Suppressor macrophage (primary cell): ENCODE results near the gene TGFBR1.

ENCODE experiments used
- DNase-seq, 4 experiments: peaks; one replicate each; pipeline ENCODE4 v3.0.0-alpha.2; 2020 to 2022

The TGFBR1 gene

GRCh38 chr9:99107421-99107820, 2.5 kb downstream of the TGFBR1 start:
- no peak for DNase-seq

- DNase-seq = peak in 1 of 4 experiments; percentile 35
These were observed 3.2 kb downstream of the TGFBR1 start for GRCh38 chr9:99108131-99108530.

DNA sequence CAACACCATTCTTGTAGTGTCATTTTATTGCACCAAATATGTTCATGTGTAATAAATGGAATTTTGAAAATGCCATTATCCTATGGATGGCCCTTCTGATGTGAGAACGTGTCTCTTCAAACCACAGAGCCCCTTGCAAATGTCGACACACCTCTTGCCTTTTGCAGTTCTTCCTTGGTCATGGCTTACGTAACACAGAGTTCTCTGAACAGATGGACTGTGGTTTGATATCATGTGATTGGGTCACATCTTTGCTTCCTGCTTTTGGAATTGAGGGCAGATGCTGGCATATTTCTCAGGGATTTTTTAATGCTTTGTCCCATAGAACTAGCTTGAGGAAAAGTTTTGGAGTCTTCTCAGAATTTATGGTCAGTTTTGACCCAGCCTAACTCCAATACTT, 4.6 kb downstream of the TGFBR1 start:
- peak; percentile 82 to 94 (median 88) for DNase-seq

DNA sequence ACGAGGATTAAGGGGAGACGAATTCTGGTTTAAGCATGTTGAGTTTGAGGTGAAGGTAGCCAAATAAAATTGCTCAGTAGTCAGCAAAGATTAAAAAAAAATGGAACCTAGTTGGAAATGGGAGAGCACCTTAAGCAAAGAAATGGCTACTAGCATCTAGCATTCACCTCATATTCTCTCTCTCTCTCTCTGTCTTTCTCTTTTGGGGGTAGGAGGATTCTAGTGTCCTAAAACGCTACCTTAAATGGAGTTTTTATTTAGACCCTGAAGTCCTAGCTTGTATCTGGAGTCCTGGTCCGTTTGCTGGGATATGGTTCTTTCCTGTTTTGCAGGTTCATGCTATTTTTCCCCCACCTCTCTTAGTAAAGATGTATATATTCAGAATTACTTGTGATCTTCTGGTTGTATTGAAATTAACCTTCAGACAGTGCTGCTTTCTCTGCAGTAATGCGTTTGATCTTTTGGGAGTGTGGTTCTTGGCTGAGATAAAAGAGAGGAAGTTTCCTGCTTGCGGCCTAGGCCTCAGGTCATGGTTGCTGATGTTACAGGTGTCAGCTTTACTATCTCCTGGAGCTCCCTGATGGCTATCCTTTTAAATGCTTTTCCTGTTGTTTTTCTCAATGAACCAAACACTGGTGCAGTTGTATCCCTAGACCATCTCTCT, 8.0 kb downstream of the TGFBR1 start:
- DNase-seq = no peak

GRCh38 chr9:99113414-99114048, 8.6 kb downstream of the TGFBR1 start:
- DNase-seq = no peak

GRCh38 chr9:99114049-99114440, 9.1 kb downstream of the TGFBR1 start:
- no peak for DNase-seq

DNA sequence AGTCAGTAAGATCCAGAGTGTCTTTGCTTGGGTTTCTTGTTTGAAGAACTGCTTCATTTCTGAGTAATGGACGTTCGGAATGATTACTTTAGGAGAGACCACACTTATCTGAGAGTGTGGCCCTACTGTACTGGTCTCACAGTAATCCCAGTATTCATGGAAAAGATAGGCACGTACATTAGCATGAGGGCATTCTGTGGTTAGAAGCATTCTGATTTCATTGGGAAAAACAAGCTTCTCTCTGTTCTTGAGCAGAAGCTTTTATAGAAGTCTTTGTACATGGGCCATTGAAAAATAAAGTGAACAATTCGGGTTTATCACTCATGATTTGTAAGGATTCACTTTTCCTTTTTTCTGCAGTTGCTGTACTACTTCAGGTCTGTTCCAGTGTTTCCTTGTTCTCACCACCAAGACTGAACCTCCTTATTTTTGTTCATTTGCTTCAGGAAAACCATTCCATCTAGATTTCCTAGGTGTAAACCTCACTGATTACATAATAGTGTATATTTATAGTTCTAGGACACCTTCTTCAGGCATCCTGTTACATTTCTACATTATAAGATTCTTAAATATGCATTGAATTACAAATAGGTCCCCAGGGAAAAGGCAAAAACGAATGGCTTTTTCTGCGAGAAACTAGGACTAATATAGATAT, 10.1 kb downstream of the TGFBR1 start:
- DNase-seq = no peak

DNA sequence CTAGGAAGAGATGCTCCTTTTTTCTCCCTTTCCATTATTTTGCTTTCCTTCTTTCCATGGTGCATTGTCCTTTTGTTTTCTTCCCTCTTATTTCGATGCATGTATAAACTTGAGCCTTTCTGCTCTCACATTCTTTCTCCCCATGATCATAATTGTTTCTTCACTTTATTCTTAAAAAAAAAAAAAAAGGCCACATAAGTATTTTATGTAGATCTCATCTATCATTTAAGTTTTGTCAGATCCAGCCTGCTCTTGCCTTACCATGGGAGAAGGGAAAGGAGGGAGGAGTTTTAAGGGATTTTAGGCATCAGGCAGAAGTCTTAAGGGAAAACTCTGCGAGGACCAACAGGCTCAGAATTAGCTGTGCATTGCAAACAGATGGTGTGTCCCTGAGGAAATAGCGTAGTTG, 11.1 kb downstream of the TGFBR1 start:
- no peak for DNase-seq

- DNase-seq = peak in 3 of 4 experiments; percentile 54 to 59 (median 57)
These were observed 14.0 kb downstream of the TGFBR1 start for GRCh38 chr9:99118782-99119466.

- peak in 2 of 4 experiments; percentile 44 to 45 for DNase-seq
These were observed 15.2 kb downstream of the TGFBR1 start for GRCh38 chr9:99119976-99120655.

GRCh38 chr9:99121604-99122003, 16.7 kb downstream of the TGFBR1 start:
- peak in 2 of 4 experiments; percentile 39 to 40 for DNase-seq

GRCh38 chr9:99124534-99125255, 19.8 kb downstream of the TGFBR1 start:
- no peak for DNase-seq

- DNase-seq = no peak
These were observed 20.5 kb downstream of the TGFBR1 start for GRCh38 chr9:99125446-99125845.

- no peak for DNase-seq
These were observed 21.4 kb downstream of the TGFBR1 start for GRCh38 chr9:99126312-99126711.

GRCh38 chr9:99127356-99128132, 22.6 kb downstream of the TGFBR1 start:
- no peak for DNase-seq

DNA sequence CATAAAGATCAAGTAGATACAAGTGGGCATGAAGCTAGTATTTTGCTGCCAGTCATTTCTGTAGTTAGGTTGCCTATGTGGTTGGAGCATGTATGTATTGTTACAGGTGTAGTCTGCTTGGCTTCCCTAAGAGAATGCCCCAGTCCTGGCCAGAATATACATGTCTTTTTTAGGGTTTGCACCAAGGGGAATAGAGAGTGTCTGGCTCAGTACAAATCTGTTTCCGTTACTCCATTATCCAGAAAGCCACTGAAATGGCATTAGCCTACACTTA, 23.2 kb downstream of the TGFBR1 start:
- DNase-seq = no peak

GRCh38 chr9:99129091-99129490, 24.2 kb downstream of the TGFBR1 start:
- no peak for DNase-seq

- peak; percentile 31 to 65 (median 44) for DNase-seq
These were observed 25.2 kb downstream of the TGFBR1 start for GRCh38 chr9:99130069-99130468.

GRCh38 chr9:99133145-99133544, 28.2 kb downstream of the TGFBR1 start:
- DNase-seq = no peak

DNA sequence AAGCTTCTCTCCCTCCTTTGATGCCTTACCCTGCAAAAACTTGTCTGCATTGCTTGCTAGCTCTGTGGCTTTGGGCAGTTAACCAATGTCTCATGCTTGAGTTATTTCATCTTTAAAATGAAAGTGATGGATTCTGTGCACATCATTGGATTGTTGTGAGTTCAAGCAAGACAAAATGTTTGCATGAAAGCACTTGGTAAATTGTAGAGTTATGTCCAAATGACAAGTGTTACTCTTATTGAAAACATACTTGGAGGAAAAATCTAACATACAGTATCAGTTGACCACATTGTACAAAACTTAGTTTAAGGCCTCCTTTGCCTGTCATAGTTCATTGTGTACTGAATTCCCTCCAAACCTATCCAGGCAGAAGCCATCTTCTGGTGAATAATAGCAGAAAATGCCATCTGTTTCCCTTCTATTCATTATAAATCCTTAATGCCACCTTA, 30.0 kb downstream of the TGFBR1 start:
- no peak for DNase-seq

DNA sequence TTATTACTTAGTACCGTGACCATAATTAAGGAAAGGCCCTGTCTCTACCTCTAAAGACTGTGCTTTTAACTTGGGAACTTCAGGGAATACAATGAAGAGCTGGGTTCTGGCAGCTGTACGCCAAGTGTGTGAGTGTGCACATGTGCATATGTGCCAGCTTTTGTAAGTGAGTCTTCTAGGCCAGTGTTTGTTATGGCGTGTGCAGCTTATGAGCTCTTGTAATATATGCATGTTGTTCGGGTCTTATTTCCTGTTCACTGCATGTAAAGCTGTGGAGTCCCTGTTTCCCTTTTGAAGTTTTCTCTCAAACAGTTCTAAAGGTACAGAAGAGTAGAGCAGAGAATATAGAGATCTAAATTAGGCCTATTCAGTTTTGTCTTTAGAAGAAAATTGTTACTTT, 30.5 kb downstream of the TGFBR1 start:
- DNase-seq = no peak
